Liver (tissue), 3 donors: ENCODE results near the gene RBM10.

Source experiments
- CTCF ChIP-seq: fragments of 150-350 bp; IDR thresholded peaks from 2 replicates; pipeline ENCODE4 v1.5.1; 2017; ENCODE audit warnings: improper control_type of control experiment, low read depth, low read length; ENCODE audit not compliant: missing input control
- FOXA1 ChIP-seq: IDR thresholded peaks from 2 replicates; pipeline ENCODE4 v1.6.1; 2016; ENCODE audit warnings: antibody characterized with exemption
- GABPA ChIP-seq, 2 donors: IDR thresholded peaks in 1 of 2; conservative IDR thresholded peaks in 1 of 2; 2 replicates each; pipeline ENCODE4 v1.6.1; 2016; ENCODE audit warnings: antibody characterized with exemption in 2 of 2, mild to moderate bottlenecking in 1 of 2, moderate library complexity in 1 of 2
- JUND ChIP-seq, 2 donors: IDR thresholded peaks; 2 replicates each; pipeline ENCODE4 v1.6.1; 2016; ENCODE audit warnings: antibody characterized with exemption in 2 of 2
- RXRA ChIP-seq, 2 donors: IDR thresholded peaks; 2 replicates each; pipeline ENCODE4 v1.6.1; 2017 to 2018; ENCODE audit warnings: antibody characterized with exemption in 2 of 2, mild to moderate bottlenecking in 1 of 2
- SP1 ChIP-seq: IDR thresholded peaks from 2 replicates; pipeline ENCODE4 v1.6.1; 2018; ENCODE audit warnings: antibody characterized with exemption, mild to moderate bottlenecking
- TF ChIP-seq, protein P1 (sequence below): IDR thresholded peaks from 2 replicates; pipeline ENCODE4 v1.6.1; 2016; ENCODE audit warnings: antibody characterized with exemption
- donor health status: healthy.
- donor health status: healthy.

GRCh38 chrX:47208108-47208507 is 63.1 kb downstream of the RBM10 start:
- TF ChIP-seq CTCF (no peak), FOXA1 (no peak), RXRA (IDR thresholded peaks at IDR 0.05) (no peak), GABPA (IDR thresholded peaks at IDR 0.05 in 1 of 2, conservative IDR thresholded peaks at IDR 0.05 in 1 of 2) (no peak), SP1 (no peak), JUND (IDR thresholded peaks at IDR 0.05) (no peak)
- TF ChIP-seq, protein P1, sequence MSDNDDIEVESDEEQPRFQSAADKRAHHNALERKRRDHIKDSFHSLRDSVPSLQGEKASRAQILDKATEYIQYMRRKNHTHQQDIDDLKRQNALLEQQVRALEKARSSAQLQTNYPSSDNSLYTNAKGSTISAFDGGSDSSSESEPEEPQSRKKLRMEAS, result no peak
